Transverse colon (tissue), 4 donors: ENCODE measurements around the gene SERPINB10.

Source experiments
- CTCF ChIP-seq, 5 experiments: fragments of 200-600 bp in 3 of 5; fragments of 450-650 bp in 2 of 5; sonication (generic) in 3 of 5; IDR thresholded peaks; 1 replicate in 2 of 5; 2 replicates in 3 of 5; pipeline ENCODE4 v1.5.1; 2016 to 2017; ENCODE audit warnings: antibody characterized with exemption in 5 of 5, inconsistent platforms in 3 of 5, mild to moderate bottlenecking in 2 of 5, moderate library complexity in 1 of 5
- POLR2AphosphoS5 ChIP-seq, 3 donors: sonication (generic); formaldehyde crosslinking; IDR thresholded peaks; one replicate each; pipeline ENCODE4 v1.6.1; 2016; ENCODE audit warnings: antibody characterized with exemption in 3 of 3

- TF ChIP-seq CTCF (IDR thresholded peaks at IDR 0.05) (no peak), POLR2AphosphoS5 (IDR thresholded peaks at IDR 0.05) (no peak)
These were observed 67.9 kb downstream of the SERPINB10 start for GRCh38 chr18:63975628-63976027.
